ENCODE measurements around the gene MGAT5.

The MGAT5 gene

DNA sequence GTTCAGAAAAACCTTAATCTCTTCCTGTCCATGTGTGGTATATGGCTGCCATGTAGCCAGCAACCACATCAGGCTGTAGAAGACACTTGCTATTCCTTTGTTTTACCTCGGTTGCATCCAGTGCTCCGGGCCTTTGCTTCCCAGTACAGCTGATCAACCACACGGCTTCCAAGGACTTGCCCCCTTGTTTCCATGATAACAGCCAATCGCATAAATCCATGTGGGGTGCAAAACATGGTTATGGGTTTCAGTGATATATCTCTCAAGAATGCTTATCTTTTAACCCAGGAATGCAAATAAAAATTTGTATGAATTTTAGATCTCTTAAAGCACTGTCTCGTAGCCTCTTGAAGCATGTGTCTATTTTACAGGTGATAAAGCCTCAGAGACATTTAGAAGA lies 118.3 kb downstream of the MGAT5 start:
- DNase-seq, result no peak

- no peak for DNase-seq
These were observed 118.8 kb downstream of the MGAT5 start for GRCh38 chr2:134372611-134373131.

- no peak for DNase-seq
These were observed 122.1 kb downstream of the MGAT5 start for GRCh38 chr2:134375935-134376334.

- DNase-seq, result no peak
These were observed 123.9 kb downstream of the MGAT5 start for GRCh38 chr2:134377730-134378129.

GRCh38 chr2:134379293-134379692 lies 125.4 kb downstream of the MGAT5 start:
- DNase-seq, result no peak

DNA sequence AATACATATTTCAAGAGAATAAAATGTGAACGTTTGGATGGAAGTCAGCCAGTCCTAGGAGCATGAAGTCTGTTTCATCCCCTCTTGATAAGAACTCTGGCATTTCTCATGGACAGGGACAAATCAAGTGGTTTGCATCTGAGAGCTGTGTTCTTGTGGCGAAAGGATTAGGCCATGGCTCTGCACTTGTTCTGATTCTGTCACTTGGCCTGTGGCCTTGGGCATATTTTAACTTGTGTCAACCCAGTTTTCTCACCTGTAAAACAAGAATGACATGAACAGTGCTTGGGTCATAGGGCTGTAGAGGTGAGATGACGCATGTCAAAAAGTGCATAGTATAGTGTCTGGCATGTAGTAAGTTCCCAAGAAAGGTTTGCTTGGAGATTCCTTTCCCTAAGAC lies 125.8 kb downstream of the MGAT5 start:
- no peak for DNase-seq

- no peak for DNase-seq
These were observed 127.3 kb downstream of the MGAT5 start for GRCh38 chr2:134381141-134381540.

- no peak for DNase-seq
These were observed 130.3 kb downstream of the MGAT5 start for GRCh38 chr2:134384131-134384530.

DNA sequence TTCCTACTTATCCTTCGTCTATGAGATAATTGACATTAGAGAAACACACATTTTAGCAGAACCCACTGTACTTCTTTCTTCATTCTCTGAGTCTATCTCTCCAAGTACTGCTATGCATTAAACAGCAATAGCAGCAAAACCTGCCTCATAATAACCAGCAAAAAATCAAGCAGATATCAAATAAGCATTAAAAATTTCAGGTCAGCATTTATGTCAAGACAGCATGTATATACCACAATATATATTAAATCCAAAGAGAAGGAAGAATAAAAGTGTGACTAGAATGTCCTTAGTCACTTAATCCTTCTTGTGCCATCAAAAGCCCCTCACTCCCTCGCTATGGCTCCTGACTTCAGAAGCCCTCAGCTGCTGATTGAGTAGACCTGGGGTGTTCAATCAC lies 131.3 kb downstream of the MGAT5 start:
- no peak for DNase-seq

GRCh38 chr2:134386310-134386709 lies 132.4 kb downstream of the MGAT5 start:
- no peak for DNase-seq

GRCh38 chr2:134389381-134389780 lies 135.5 kb downstream of the MGAT5 start:
- DNase-seq, result no peak

DNA sequence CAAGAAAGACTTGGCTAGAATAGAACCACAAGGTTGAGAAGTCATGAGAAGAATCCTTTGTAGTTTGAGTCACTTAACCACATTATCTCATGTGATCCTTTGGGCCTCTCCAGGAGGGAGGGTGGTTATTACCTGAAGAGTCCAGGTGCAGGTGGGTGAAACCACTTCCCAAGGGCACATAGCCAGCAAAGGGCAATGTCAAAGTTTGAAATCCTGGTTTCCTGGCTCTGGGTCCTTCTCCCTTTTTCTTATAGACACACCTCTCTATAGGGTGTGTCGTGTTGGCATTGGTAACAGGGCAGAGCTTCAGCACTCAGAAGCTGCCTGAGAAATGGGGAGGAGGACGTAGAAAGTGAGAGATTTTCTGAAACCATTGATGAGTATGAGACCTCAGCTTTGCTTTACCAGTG lies 137.9 kb downstream of the MGAT5 start:
- no peak for DNase-seq

DNA sequence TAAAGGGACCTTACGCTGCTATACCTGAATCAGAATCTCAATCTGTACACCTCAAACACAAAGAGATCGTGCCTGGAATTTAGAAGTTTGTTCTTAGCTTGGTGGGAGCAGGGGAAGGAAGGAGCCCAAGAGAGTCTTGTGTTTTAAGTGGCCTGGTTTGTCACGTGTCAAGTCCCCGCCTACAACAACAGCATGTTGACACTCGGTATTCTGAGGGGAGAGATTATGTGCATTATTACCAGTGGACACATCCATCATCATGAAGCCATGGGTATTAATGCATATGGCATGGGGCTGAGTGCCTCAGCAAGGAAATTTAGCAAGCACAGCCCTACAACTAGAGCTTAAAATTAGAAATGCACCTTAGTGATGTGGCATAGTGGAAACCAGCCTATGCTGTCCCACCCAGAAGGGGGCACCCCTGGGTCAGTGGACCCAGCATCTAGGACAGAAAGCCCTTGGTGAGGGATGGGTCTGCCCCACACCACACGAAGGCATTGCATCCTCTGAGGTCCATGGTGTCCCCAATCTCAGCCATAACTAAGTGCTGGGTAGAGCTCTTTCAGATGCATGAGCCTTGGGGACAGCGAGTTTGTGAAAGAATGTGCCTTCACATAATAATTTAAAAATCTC lies 138.7 kb downstream of the MGAT5 start:
- DNase-seq, result no peak

DNA sequence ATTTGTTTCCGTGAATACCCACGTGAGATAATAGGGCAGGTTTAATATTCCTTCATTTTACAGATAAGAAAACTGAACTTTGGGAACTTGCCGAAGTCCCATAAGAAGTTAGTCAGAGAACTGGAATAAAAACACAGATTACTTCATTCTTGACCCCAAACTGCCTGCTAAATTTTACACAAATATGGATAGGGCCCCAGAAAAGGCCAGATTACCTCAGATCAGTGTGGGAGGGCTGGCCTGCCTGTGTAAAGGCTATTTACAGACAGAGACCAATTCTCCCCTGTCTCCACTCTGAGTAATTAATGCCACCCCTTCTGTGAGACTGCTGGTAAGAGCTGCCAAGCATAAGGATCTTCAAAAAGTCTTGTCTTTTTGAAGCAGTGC lies 139.2 kb downstream of the MGAT5 start:
- DNase-seq, result no peak

DNA sequence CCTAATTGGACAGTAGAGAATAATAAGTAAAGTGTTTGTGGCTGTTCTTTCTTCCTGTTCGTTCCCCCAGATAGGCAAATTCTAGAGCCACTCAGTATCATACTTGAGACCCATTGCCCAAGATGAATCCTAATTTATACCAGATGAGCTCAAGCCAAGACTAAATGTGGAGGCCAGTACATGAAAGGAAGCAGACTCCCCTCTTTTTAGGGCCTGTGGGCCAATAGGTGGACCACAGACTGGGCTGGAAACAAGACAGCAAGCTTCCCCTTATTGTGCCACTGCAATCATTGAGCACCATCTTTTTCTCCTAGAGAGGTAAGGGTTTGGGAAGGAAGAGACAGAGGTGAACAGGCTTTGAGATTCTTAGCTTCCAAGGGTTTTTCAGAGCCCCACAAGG lies 141.9 kb downstream of the MGAT5 start:
- DNase-seq, result no peak

- no peak for DNase-seq
These were observed 142.6 kb downstream of the MGAT5 start for GRCh38 chr2:134396493-134396892.

DNA sequence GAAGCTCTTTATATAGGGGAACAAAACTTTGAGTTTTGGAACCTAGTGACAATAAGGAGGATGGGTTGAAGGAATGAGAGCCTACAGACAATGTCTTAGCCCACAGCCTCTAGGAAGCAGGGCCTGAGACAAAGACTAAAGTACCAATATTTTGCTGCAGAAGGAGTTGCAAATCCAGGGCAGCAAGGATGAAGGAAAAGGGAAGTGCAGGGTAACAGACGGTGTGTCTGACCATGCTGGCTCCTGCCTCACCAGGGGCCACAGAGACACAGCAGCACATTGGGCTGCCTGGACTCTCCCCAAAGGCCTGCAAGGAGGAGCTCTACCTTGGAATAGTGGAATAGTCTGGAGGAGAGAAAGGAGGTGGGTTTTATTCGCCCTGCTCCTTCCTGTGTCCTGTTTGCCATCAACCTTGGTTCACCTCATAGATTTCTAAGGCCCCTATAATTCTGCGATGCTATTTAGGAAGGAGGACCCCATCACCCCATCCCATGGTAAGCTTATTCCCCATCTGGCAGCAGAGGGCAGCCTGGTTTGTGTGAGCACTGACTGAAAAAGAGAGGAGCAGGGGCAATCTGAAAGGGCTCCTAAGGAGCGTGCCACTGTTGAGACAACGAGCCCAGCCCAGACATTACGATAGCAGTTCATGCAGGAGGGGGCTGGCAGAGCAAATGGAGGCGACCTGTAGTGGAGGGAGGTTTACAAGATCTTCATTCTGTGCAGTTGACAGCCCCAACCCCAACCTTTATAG lies 143.4 kb downstream of the MGAT5 start:
- DNase-seq, result no peak

GRCh38 chr2:134398300-134398699 lies 144.4 kb downstream of the MGAT5 start:
- no peak for DNase-seq

DNA sequence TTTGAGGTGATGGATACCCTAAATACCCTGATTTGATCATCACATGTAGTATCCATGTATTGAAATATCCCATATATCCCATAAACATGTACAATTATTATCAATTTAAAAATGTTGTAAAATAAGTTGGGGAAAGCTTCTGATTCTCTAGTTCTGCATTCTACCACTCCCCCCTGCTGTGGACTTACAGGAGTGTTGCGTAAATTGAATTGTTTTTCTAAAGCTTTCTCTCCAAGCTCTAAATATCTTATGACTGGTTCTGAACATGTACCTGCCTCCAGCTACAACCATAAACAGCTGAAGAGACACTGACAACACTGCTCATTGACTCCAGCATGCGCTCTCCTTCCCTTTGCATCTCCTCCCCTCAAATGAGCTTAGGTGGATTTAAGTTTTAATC lies 145.2 kb downstream of the MGAT5 start:
- DNase-seq, result no peak

- no peak for DNase-seq
These were observed 147.2 kb downstream of the MGAT5 start for GRCh38 chr2:134401081-134401497.

- no peak for DNase-seq
These were observed 147.9 kb downstream of the MGAT5 start for GRCh38 chr2:134401789-134402188.

GRCh38 chr2:134402410-134402809 lies 148.5 kb downstream of the MGAT5 start:
- DNase-seq, result no peak

- DNase-seq, result no peak
These were observed 151.8 kb downstream of the MGAT5 start for GRCh38 chr2:134405611-134406081.

GRCh38 chr2:134406311-134406710 lies 152.4 kb downstream of the MGAT5 start:
- no peak for DNase-seq
